ENCODE measurements around the gene CD200. TPM values are rescaled to one million over a fixed set of nuclear protein-coding genes. Genes with fewer than 3 reads are reported as not detected.
A peak's percentile ranks its signal among the peaks of the same experiment; 100 is the strongest.

The CD200 gene
- total RNA-seq, 6 donors from 2014 or later = 2.4 to 9.9 (median 4.5) TPM

DNA sequence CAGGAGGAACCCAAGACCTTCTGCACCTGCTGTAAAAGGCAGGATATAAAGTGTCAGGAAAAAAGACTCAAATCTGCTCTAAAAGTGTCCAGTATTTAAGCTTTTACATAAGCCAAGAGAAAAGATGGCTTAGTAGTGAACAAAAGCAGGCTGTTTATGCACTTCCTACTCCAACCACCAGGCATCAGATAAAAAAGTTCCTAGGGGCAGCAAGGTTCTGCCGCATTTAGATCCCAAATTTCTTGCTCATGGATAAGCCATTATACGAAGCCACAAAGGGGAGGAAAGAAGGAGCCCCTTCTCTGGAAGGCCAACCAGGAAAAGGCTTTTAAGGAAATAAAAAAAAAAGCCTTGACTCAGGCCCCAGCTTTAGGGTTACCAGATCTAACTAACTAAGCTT lies 28.3 kb upstream of the CD200 start:
- WGBS, 2 donors = 65 to 69% methylated on average over 2 of the region's 2 CpGs
- TF ChIP-seq POLR2AphosphoS5 (IDR thresholded peaks at IDR 0.05) (no peak), POLR2A (IDR thresholded peaks at IDR 0.05) (no peak)
- TF ChIP-seq, protein P1, sequence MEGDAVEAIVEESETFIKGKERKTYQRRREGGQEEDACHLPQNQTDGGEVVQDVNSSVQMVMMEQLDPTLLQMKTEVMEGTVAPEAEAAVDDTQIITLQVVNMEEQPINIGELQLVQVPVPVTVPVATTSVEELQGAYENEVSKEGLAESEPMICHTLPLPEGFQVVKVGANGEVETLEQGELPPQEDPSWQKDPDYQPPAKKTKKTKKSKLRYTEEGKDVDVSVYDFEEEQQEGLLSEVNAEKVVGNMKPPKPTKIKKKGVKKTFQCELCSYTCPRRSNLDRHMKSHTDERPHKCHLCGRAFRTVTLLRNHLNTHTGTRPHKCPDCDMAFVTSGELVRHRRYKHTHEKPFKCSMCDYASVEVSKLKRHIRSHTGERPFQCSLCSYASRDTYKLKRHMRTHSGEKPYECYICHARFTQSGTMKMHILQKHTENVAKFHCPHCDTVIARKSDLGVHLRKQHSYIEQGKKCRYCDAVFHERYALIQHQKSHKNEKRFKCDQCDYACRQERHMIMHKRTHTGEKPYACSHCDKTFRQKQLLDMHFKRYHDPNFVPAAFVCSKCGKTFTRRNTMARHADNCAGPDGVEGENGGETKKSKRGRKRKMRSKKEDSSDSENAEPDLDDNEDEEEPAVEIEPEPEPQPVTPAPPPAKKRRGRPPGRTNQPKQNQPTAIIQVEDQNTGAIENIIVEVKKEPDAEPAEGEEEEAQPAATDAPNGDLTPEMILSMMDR (IDR thresholded peaks at IDR 0.05) = peak in 2 of 6 experiments; percentile 19 to 20
- H3K4me3 ChIP-seq = peak overlapping the region in 2 of 4 donors; percentile 48
- no peak overlapping the region for H3K27ac ChIP-seq
- ATAC-seq (ENCODE audit: low FRiP score in 2 of 2) (no peak), DNase-seq (no peak)
- H3K36me3 ChIP-seq = no peaks in the 10 kb centered on the region
- H3K9me3 ChIP-seq = no peaks in the 10 kb centered on the region
- peaks cover 5 to 20% (median 8%) of the 10 kb centered on the region in 4 donors for H3K4me1 ChIP-seq
- H3K27me3 ChIP-seq = no peaks in the 10 kb centered on the region

GRCh38 chr3:112306825-112307224 lies 26.1 kb upstream of the CD200 start:
- DNase-seq (no peak), ATAC-seq (ENCODE audit: low FRiP score in 2 of 2) (no peak)
- no peak overlapping the region for H3K27ac ChIP-seq
- 86 to 87% methylated on average over 9 of the region's 9 CpGs for WGBS, 2 donors
- peaks cover 5 to 20% (median 8%) of the 10 kb centered on the region in 4 donors for H3K4me1 ChIP-seq
- H3K27me3 ChIP-seq = no peaks in the 10 kb centered on the region
- H3K9me3 ChIP-seq = no peaks in the 10 kb centered on the region
- no peaks in the 10 kb centered on the region for H3K36me3 ChIP-seq
- no peak overlapping the region for H3K4me3 ChIP-seq
- TF ChIP-seq EP300 (IDR thresholded peaks at IDR 0.05) = no peak
- TF ChIP-seq POLR2AphosphoS5 (IDR thresholded peaks at IDR 0.05) = no peak
- TF ChIP-seq POLR2A (IDR thresholded peaks at IDR 0.05) = no peak
- TF ChIP-seq, protein P1 (IDR thresholded peaks at IDR 0.05) = no peak

GRCh38 chr3:112307557-112307956 lies 25.4 kb upstream of the CD200 start:
- H3K27ac ChIP-seq = no peak overlapping the region
- TF ChIP-seq POLR2AphosphoS5 (IDR thresholded peaks at IDR 0.05) = no peak
- no peak for TF ChIP-seq POLR2A (IDR thresholded peaks at IDR 0.05)
- TF ChIP-seq EP300 (IDR thresholded peaks at IDR 0.05) = no peak
- TF ChIP-seq, protein P1 (IDR thresholded peaks at IDR 0.05) = no peak
- WGBS, 2 donors = 55 to 66% methylated on average over 4 of the region's 4 CpGs

DNA sequence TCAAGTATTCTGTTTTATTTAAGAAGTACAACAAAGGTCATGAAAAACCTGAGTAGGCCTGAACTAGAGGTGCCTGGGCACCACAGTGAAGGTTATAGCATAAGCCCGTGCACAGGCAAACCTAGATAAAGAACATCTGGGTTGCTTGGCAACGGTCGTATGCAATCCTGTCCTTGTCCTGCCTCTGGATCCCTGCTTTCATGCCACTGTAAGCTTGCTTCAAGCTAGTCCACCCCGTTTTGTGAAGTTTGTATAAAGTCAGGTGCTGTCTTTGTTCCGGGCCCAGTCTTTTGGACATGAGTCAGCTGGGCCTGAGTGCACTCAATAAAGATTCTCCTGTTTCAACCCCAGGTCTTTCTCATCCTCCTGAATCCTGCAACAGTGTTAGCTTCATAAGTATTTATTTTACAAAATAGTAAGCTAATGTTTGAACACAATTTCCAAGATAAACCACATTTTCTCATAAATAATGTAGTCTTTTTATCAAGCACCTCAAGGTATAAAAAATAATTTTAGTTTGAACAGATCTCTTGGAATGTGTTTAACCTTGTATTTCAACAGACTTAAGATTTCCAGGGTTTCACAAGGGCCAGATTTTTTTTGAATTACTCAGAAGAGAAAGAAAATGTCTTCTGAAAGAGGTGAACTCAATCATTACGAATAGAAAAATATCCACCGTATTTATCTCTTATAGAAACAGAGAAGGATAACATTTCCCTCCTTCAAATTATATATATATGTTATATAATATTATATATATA lies 24.6 kb upstream of the CD200 start:
- Histone ChIP-seq H3K27me3 (no peaks in the 10 kb centered on the region), H3K4me3 (no peak overlapping the region), H3K4me1 (peaks cover 3 to 12% (median 6%) of the 10 kb centered on the region in 4 donors), H3K9me3 (no peaks in the 10 kb centered on the region), H3K27ac (no peak overlapping the region), H3K36me3 (no peaks in the 10 kb centered on the region)
- no peak for TF ChIP-seq POLR2AphosphoS5 (IDR thresholded peaks at IDR 0.05)
- TF ChIP-seq, protein P1 (IDR thresholded peaks at IDR 0.05) = no peak
- no peak for TF ChIP-seq EP300 (IDR thresholded peaks at IDR 0.05)
- no peak for TF ChIP-seq POLR2A (IDR thresholded peaks at IDR 0.05)
- ATAC-seq (ENCODE audit: low FRiP score in 2 of 2) (peak in 1 of 2 donors; percentile 77), DNase-seq (peak in 1 of 2 donors; percentile 85)
- WGBS, 2 donors = 50 to 51% methylated on average over 7 of the region's 7 CpGs

More at GRCh38 chr3:112307557-112307956, 25.4 kb upstream of the CD200 start:
- no peak for DNase-seq
- no peak for ATAC-seq (ENCODE audit: low FRiP score in 2 of 2)
- Histone ChIP-seq H3K4me3 (no peak overlapping the region), H3K4me1 (peaks cover 5 to 20% (median 8%) of the 10 kb centered on the region in 4 donors), H3K27me3 (no peaks in the 10 kb centered on the region), H3K9me3 (no peaks in the 10 kb centered on the region), H3K36me3 (no peaks in the 10 kb centered on the region)
